Measurements from ENCODE around the gene CBLN3. TPM values are rescaled to one million over a fixed set of nuclear protein-coding genes. Genes with fewer than 3 reads are reported as not detected.
"Not testable (repeated sequence)": the region's sequence is repeated elsewhere in the genome, so short reads cannot be mapped to it uniquely, and the experiment has no call there.

CBLN3 gene
- total and polyA plus RNA-seq, 2 experiments from 2014 or later, result 2.4 to 5.6 TPM

- Histone ChIP-seq H3K4me3 (no peak overlapping the region), H3K36me3 (ENCODE audit: low read depth) (no peaks in the 10 kb centered on the region), H3K9me2 (ENCODE audit: insufficient read depth) (no peaks in the 10 kb centered on the region), H3K4me1 (ENCODE audit: insufficient read depth) (peaks cover under 1% of the 10 kb centered on the region; the same call in 1 of the 2 replicates), H3K27me3 (replicated peaks; ENCODE audit: insufficient read depth) (no peaks in the 10 kb centered on the region), H3K9me3 (ENCODE audit: low read depth) (no peaks in the 10 kb centered on the region), H3F3A (ENCODE audit: insufficient read depth) (no peaks in the 10 kb centered on the region), H3K4me2 (ENCODE audit: unreplicated experiment) (no peak overlapping the region), H2AFZ (no peak overlapping the region), H3K9ac (no peak overlapping the region), H3K79me2 (ENCODE audit: insufficient read depth) (no peaks in the 10 kb centered on the region), H4K20me1 (ENCODE audit: insufficient read depth) (no peaks in the 10 kb centered on the region), H3K27ac (no peak overlapping the region)
- WGBS, 2 experiments (ENCODE audit: low coverage in 1 of 2, low lambda C conversion rate in 2 of 2, missing lambda C conversion rate in 2 of 2), result 66 to 68% methylated on average over 6 of the region's 6 CpGs
- no peak for TF ChIP-seq EZH2 (IDR thresholded peaks at IDR 0.05; ENCODE audit: insufficient read depth, poor library complexity, severe bottlenecking)
- TF ChIP-seq EZH2phosphoT487 (IDR thresholded peaks at IDR 0.05; ENCODE audit: insufficient read depth, low read depth), result no peak
- in situ Hi-C loops (cut with MboI), result no loop called here
- no peak for DNase-seq
These were observed 38.6 kb downstream of the CBLN3 start for GRCh38 chr14:24390701-24391468.

- H3K4me1 ChIP-seq (ENCODE audit: insufficient read depth), result no peaks in the 10 kb centered on the region
- H3K4me3 ChIP-seq, result no peak overlapping the region
- peak; percentile 64 for DNase-seq
- H3K79me2 ChIP-seq (ENCODE audit: insufficient read depth), result no peaks in the 10 kb centered on the region
- H4K20me1 ChIP-seq (ENCODE audit: insufficient read depth), result no peaks in the 10 kb centered on the region
- no peaks in the 10 kb centered on the region for H3F3A ChIP-seq (ENCODE audit: insufficient read depth)
- no peak overlapping the region for H3K27ac ChIP-seq
- no peak overlapping the region for H3K9ac ChIP-seq
- H2AFZ ChIP-seq, result no peak overlapping the region
- no peak overlapping the region for H3K4me2 ChIP-seq (ENCODE audit: unreplicated experiment)
- no peaks in the 10 kb centered on the region for H3K27me3 ChIP-seq (replicated peaks; ENCODE audit: insufficient read depth)
- no peaks in the 10 kb centered on the region for H3K9me3 ChIP-seq (ENCODE audit: low read depth)
- TF ChIP-seq EZH2phosphoT487 (IDR thresholded peaks at IDR 0.05; ENCODE audit: insufficient read depth, low read depth) (no peak), EZH2 (IDR thresholded peaks at IDR 0.05; ENCODE audit: insufficient read depth, poor library complexity, severe bottlenecking) (no peak)
- in situ Hi-C loops (cut with MboI), result no loop called here
- 67 to 68% methylated on average over 11 of the region's 11 CpGs for WGBS, 2 experiments (ENCODE audit: low coverage in 1 of 2, low lambda C conversion rate in 2 of 2, missing lambda C conversion rate in 2 of 2)
- no peaks in the 10 kb centered on the region for H3K9me2 ChIP-seq (ENCODE audit: insufficient read depth)
- no peaks in the 10 kb centered on the region for H3K36me3 ChIP-seq (ENCODE audit: low read depth)
These were observed 40.1 kb downstream of the CBLN3 start for GRCh38 chr14:24389226-24389848.

DNA sequence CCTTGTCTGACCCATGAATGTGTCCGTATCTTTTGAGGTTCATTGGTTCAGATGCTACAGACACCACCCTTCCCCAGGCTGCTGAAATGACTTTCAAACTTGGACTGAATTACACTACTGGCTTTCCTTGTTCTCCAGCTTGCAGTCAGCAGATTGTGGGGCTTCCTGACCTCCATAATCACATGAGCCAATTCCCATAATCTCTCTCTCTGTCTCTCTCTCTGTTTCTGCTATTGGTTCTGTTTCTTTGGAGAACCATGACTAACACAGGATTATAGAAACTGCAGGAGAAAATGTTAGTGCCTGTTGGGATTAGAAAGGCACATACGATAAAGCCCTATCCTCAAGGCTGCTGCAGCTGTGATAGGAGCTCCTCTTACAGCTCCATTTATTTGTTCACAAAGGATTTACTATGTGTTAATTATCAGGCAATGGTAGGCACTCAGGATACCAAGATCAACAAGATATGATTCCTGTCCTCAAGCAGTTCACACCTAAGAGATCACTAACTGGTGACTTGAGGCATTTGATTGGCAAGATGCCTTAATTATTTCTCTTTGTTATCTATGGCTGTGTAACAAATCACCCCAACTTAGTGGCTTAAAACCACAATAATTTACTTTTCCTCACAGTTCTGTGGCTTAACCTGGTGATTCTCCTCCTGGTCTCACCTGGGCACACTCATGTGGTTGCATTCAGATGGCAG, 40.8 kb downstream of the CBLN3 start:
- no peak overlapping the region for H3K27ac ChIP-seq
- in situ Hi-C loops (cut with MboI), result no loop called here
- no peak for TF ChIP-seq EZH2phosphoT487 (IDR thresholded peaks at IDR 0.05; ENCODE audit: insufficient read depth, low read depth)
- no peak for TF ChIP-seq EZH2 (IDR thresholded peaks at IDR 0.05; ENCODE audit: insufficient read depth, poor library complexity, severe bottlenecking)
- H3K9me2 ChIP-seq (ENCODE audit: insufficient read depth), result no peaks in the 10 kb centered on the region
- H3K4me3 ChIP-seq, result no peak overlapping the region
- H3K27me3 ChIP-seq (replicated peaks; ENCODE audit: insufficient read depth), result no peaks in the 10 kb centered on the region
- no peak for DNase-seq
- H3K4me1 ChIP-seq (ENCODE audit: insufficient read depth), result no peaks in the 10 kb centered on the region
- H3K4me2 ChIP-seq (ENCODE audit: unreplicated experiment), result no peak overlapping the region
- no peaks in the 10 kb centered on the region for H3K9me3 ChIP-seq (ENCODE audit: low read depth)
- no peak overlapping the region for H3K9ac ChIP-seq
- no peaks in the 10 kb centered on the region for H3F3A ChIP-seq (ENCODE audit: insufficient read depth)
- no peak overlapping the region for H2AFZ ChIP-seq
- H4K20me1 ChIP-seq (ENCODE audit: insufficient read depth), result no peaks in the 10 kb centered on the region
- WGBS, 2 experiments (ENCODE audit: low coverage in 1 of 2, low lambda C conversion rate in 2 of 2, missing lambda C conversion rate in 2 of 2), result 42 to 58% methylated on average over 2 of the region's 2 CpGs
- no peaks in the 10 kb centered on the region for H3K36me3 ChIP-seq (ENCODE audit: low read depth)
- no peaks in the 10 kb centered on the region for H3K79me2 ChIP-seq (ENCODE audit: insufficient read depth)

DNA sequence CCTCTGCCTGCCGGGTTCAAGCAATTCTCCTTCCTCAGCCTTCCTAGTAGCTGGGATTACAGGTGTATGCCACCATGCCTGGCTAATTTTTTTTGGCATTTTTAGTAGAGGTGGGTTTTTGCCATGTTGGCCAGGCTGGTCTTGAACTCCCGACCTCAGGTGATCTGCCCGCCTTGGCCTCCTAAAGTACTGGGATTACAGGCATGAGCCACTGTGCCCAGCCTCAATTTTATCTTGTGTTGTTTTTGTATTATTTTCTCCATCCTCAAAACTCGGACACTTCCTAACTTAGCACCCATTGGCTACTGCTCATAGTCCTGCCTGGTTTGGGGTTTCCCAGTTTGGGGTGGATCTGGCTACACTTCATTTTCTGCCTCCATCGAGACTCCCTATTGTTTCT, 41.9 kb downstream of the CBLN3 start:
- in situ Hi-C loops (cut with MboI); H3K79me2 ChIP-seq (ENCODE audit: insufficient read depth); H3K27ac ChIP-seq; H3K9me3 ChIP-seq (ENCODE audit: low read depth); H3K27me3 ChIP-seq (replicated peaks; ENCODE audit: insufficient read depth); H2AFZ ChIP-seq; H3K4me3 ChIP-seq; H3K9ac ChIP-seq; DNase-seq; H3K4me1 ChIP-seq (ENCODE audit: insufficient read depth); H4K20me1 ChIP-seq (ENCODE audit: insufficient read depth); H3K9me2 ChIP-seq (ENCODE audit: insufficient read depth); H3K36me3 ChIP-seq (ENCODE audit: low read depth); H3K4me2 ChIP-seq (ENCODE audit: unreplicated experiment); H3F3A ChIP-seq (ENCODE audit: insufficient read depth): not testable (repeated sequence)
- 70 to 72% methylated on average over 5 of the region's 5 CpGs for WGBS, 2 experiments (ENCODE audit: low coverage in 1 of 2, low lambda C conversion rate in 2 of 2, missing lambda C conversion rate in 2 of 2)

Measured in GM23248 (cell line).